ENCODE measurements around the gene FES. TPM values are rescaled to one million over a fixed set of nuclear protein-coding genes. Genes with fewer than 3 reads are reported as not detected.

FES gene
- total RNA-seq, 6 donors from 2014 or later = 33.4 to 144 (median 68.3) TPM

DNA sequence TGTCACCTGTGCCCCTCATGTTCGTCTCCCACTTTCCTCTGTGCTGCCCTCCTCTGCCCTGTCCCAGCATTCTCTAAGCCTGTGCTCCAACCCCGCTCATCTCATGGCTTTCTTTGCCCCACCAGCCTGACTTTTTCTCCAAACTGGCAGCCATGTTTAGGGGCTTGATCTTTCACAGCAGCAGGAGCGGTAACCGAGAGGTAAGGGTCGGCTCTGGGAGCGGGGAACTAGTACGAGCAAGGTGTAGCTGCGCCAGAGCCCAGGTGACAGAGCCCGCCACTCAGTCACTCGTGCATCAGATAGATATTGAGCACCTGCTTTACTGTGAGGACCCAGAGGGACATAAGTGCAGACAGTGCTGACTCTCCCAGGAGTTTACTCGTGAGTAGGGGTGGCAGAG lies 32.2 kb downstream of the FES start:
- peaks cover 0 to 6% (median 1%) of the 10 kb centered on the region in 4 donors for H3K4me1 ChIP-seq
- ATAC-seq (ENCODE audit: low FRiP score in 2 of 2) (no peak), DNase-seq (no peak)
- peaks cover 45 to 99% (median 95%) of the 10 kb centered on the region in 4 donors for H3K36me3 ChIP-seq
- peak overlapping the region in 2 of 4 donors; percentile 25 to 35 for H3K4me3 ChIP-seq
- no peak for TF ChIP-seq EP300 (IDR thresholded peaks at IDR 0.05)
- TF ChIP-seq POLR2AphosphoS5 (IDR thresholded peaks at IDR 0.05) = no peak
- TF ChIP-seq, protein P1, sequence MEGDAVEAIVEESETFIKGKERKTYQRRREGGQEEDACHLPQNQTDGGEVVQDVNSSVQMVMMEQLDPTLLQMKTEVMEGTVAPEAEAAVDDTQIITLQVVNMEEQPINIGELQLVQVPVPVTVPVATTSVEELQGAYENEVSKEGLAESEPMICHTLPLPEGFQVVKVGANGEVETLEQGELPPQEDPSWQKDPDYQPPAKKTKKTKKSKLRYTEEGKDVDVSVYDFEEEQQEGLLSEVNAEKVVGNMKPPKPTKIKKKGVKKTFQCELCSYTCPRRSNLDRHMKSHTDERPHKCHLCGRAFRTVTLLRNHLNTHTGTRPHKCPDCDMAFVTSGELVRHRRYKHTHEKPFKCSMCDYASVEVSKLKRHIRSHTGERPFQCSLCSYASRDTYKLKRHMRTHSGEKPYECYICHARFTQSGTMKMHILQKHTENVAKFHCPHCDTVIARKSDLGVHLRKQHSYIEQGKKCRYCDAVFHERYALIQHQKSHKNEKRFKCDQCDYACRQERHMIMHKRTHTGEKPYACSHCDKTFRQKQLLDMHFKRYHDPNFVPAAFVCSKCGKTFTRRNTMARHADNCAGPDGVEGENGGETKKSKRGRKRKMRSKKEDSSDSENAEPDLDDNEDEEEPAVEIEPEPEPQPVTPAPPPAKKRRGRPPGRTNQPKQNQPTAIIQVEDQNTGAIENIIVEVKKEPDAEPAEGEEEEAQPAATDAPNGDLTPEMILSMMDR (IDR thresholded peaks at IDR 0.05) = no peak
- no peak for TF ChIP-seq POLR2A (IDR thresholded peaks at IDR 0.05)
- WGBS, 2 donors = 86 to 88% methylated on average over 11 of the region's 11 CpGs
- H3K27me3 ChIP-seq = no peaks in the 10 kb centered on the region
- H3K27ac ChIP-seq = peak overlapping the region; percentile 54 to 87 (median 78)
- no peaks in the 10 kb centered on the region for H3K9me3 ChIP-seq

DNA sequence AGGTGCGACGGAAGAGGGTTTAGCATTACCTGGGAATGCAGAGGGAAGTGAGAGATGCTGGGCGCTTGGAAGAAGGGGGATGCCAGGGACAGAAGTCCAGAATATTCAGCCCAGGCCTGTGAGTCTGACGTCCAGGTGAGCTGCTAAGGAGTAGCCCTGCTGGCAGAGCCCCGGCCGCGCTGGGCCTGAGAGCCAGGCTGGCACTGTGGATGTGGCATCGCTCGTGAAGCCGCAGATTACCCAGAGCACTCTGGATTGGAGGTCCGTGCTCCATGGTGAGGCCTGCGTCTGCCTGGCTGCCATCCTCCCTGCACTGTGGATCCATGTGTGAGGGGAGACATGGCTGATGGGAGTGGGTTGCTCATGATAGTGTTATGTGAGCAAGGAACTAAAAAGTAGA lies 33.3 kb downstream of the FES start:
- DNase-seq = no peak
- 91 to 98% methylated on average over 10 to 12 of the region's 12 CpGs for WGBS, 2 donors
- peaks cover 34 to 91% (median 84%) of the 10 kb centered on the region in 4 donors for H3K36me3 ChIP-seq

DNA sequence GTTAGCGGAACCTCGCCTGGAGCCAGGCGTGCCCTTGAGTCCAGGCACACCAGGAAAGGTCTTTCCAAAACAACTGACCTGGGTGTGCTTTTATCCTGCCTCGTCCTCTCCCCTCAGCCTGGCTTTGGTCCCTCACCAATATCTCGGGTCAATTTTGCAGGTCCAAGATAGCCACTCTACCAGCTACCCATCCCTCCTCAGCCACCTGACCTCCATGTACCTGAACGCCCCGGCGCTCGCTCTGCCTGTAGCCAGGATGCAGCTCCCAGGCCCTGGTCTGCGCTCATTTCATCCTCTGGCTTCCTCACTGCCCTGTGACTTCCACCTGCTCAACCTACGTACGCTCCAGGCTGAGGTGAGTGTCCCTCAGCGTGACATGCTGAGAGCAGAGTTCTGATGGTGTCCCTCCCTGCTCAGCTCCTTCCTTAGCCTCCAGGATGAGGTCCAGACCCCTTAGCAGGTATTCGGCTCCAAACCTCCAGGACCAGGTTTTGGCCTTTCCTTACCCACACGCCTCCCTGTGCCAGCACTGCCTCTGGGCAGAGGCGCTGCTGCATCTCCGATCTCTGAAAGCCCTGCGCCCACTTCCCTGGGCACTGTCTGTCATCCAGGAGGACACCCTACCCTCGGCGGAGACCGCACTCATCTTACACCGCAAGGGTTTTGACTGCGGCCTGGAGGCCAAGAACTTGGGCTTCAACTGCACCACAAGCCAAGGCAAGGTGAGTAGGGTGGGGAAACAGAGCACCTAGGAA lies 33.9 kb downstream of the FES start:
- H3K36me3 ChIP-seq = peaks cover 28 to 85% (median 77%) of the 10 kb centered on the region in 4 donors
- no peak overlapping the region for H3K4me3 ChIP-seq
- H3K27ac ChIP-seq = no peak overlapping the region
- H3K4me1 ChIP-seq = peaks cover 0 to 6% (median 0%) of the 10 kb centered on the region in 4 donors
- no peak for DNase-seq
- no peaks in the 10 kb centered on the region for H3K9me3 ChIP-seq
- 96 to 98% methylated on average over 19 to 23 of the region's 23 CpGs for WGBS, 2 donors
- no peak for TF ChIP-seq EP300 (IDR thresholded peaks at IDR 0.05)
- TF ChIP-seq POLR2AphosphoS5 (IDR thresholded peaks at IDR 0.05) = no peak
- TF ChIP-seq, protein P1 (IDR thresholded peaks at IDR 0.05) = no peak
- no peak for TF ChIP-seq POLR2A (IDR thresholded peaks at IDR 0.05)
- no peaks in the 10 kb centered on the region for H3K27me3 ChIP-seq
- ATAC-seq (ENCODE audit: low FRiP score in 2 of 2) = no peak

More for the DNA sequence above, 33.3 kb downstream of the FES start:
- Histone ChIP-seq H3K27me3 (no peaks in the 10 kb centered on the region), H3K4me1 (peaks cover 0 to 6% (median under 1%) of the 10 kb centered on the region in 4 donors), H3K27ac (no peak overlapping the region), H3K4me3 (no peak overlapping the region), H3K9me3 (no peaks in the 10 kb centered on the region)
- no peak for ATAC-seq (ENCODE audit: low FRiP score in 2 of 2)
- TF ChIP-seq, protein P1 (IDR thresholded peaks at IDR 0.05) = no peak
- no peak for TF ChIP-seq POLR2A (IDR thresholded peaks at IDR 0.05)
- no peak for TF ChIP-seq EP300 (IDR thresholded peaks at IDR 0.05)
- no peak for TF ChIP-seq POLR2AphosphoS5 (IDR thresholded peaks at IDR 0.05)

DNA sequence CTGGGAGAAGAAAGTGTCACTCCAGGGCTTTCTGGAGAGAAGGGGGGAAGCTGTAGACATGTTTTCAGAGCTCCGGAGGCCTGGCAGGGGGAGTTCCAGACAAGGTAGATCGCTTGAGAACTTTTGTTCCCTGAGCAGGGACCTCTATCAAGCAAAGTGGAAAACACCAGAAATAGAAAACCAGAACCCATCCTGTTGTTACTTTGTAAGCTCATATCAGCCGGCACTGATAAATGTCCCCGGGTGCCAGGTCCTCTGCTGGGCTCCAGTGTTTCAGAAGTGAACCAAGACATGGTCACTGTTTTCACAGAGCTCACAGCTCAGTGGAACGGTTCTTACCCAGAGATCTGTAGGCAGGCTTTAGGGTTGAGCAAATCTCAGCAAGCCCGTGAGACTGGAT lies 34.5 kb downstream of the FES start:
- H3K4me1 ChIP-seq = peaks cover 0 to 6% (median 0%) of the 10 kb centered on the region in 4 donors
- H3K9me3 ChIP-seq = no peaks in the 10 kb centered on the region
- H3K4me3 ChIP-seq = no peak overlapping the region
- ATAC-seq (ENCODE audit: low FRiP score in 2 of 2) = no peak
- DNase-seq = no peak
- 93 to 96% methylated on average over 6 of the region's 6 CpGs for WGBS, 2 donors
- no peak overlapping the region for H3K27ac ChIP-seq
- TF ChIP-seq, protein P1 (IDR thresholded peaks at IDR 0.05) = no peak
- TF ChIP-seq POLR2A (IDR thresholded peaks at IDR 0.05) = no peak
- no peak for TF ChIP-seq POLR2AphosphoS5 (IDR thresholded peaks at IDR 0.05)
- TF ChIP-seq EP300 (IDR thresholded peaks at IDR 0.05) = no peak
- peaks cover 23 to 79% (median 71%) of the 10 kb centered on the region in 4 donors for H3K36me3 ChIP-seq
- no peaks in the 10 kb centered on the region for H3K27me3 ChIP-seq
